Hindlimb muscle (tissue), 1 donor: ENCODE measurements around the gene CSF2. TPM values are rescaled to one million over a fixed set of nuclear protein-coding genes. Genes with fewer than 3 reads are reported as not detected.
"Not testable (repeated sequence)": the region's sequence is repeated elsewhere in the genome, so short reads cannot be mapped to it uniquely, and the experiment has no call there.

Source experiments
- DNase-seq: peaks from one replicate; pipeline ENCODE4 v3.0.0-alpha.2; 2013
- polyA plus RNA-seq: library from polyadenylated mRNA; unstranded; fragments of 120-200 nt; gene quantifications from one replicate; pipeline ENCODE4 v1.2.1, GENCODE V29; 2013; ENCODE audit not compliant: insufficient read length

CSF2 gene
- polyA plus RNA-seq, 1 donor: not detected

- no peak for DNase-seq
Observed at GRCh38 chr5:132110930-132111329, 37.3 kb downstream of the CSF2 start.

- DNase-seq: no peak
Observed at GRCh38 chr5:132112111-132112510, 38.5 kb downstream of the CSF2 start.

GRCh38 chr5:132114150-132115121, 40.8 kb downstream of the CSF2 start:
- no peak for DNase-seq

- DNase-seq: no peak
Observed at GRCh38 chr5:132115375-132115774, 41.8 kb downstream of the CSF2 start.

- DNase-seq: no peak
Observed at GRCh38 chr5:132116072-132116471, 42.5 kb downstream of the CSF2 start.

GRCh38 chr5:132116909-132117489, 43.4 kb downstream of the CSF2 start:
- DNase-seq: not testable (repeated sequence)

- not testable (repeated sequence) for DNase-seq
Observed at GRCh38 chr5:132120717-132121116, 47.1 kb downstream of the CSF2 start.

- not testable (repeated sequence) for DNase-seq
Observed at GRCh38 chr5:132122971-132123370, 49.4 kb downstream of the CSF2 start.

- DNase-seq: not testable (repeated sequence)
Observed at GRCh38 chr5:132123578-132123977, 50.0 kb downstream of the CSF2 start.

Other genes with a start within 250 kb of the CSF2 start
- not detected for gene MEIKIN, start 128.1 kb upstream of the CSF2 start, polyA plus RNA-seq
- 0.34 TPM for gene ACSL6, start 62.1 kb upstream of the CSF2 start, polyA plus RNA-seq
- gene IL3, start 13.1 kb upstream of the CSF2 start, polyA plus RNA-seq: not detected
- gene P4HA2, start 154.1 kb downstream of the CSF2 start, polyA plus RNA-seq: 52.5 TPM
- gene PDLIM4, start 183.9 kb downstream of the CSF2 start, polyA plus RNA-seq: 51.7 TPM
- gene SLC22A4, start 220.6 kb downstream of the CSF2 start, polyA plus RNA-seq: 3.2 TPM